GM12878 (cell line): ENCODE data around the gene TAAR8.

Source experiments
- BHLHE40 ChIP-seq, 2 experiments: fragments of 450-650 bp in 1 of 2; IDR thresholded peaks; 2 replicates each; pipeline ENCODE4 v1.6.1; 2011 to 2017; ENCODE audit warnings: low read depth in 2 of 2, borderline replicate concordance in 1 of 2, improper control_type of control experiment in 1 of 2, low read length in 1 of 2, mild to moderate bottlenecking in 1 of 2
- EZH2 ChIP-seq: IDR thresholded peaks from 2 replicates; pipeline ENCODE4 v1.6.1; 2012; ENCODE audit warnings: low read depth, mild to moderate bottlenecking, control low read depth, inconsistent platforms, low read length, borderline replicate concordance; ENCODE audit not compliant: control insufficient read depth
- KDM1A ChIP-seq: fragments of 200-600 bp; sonication (generic); IDR thresholded peaks from 2 replicates; pipeline ENCODE4 v1.6.1; 2016; ENCODE audit warnings: borderline replicate concordance
- NRF1 ChIP-seq: conservative IDR thresholded peaks from 2 replicates; pipeline ENCODE4 v1.6.1; 2011; ENCODE audit warnings: mild to moderate bottlenecking, low read depth, low read length, improper control_type of control experiment
- RFX5 ChIP-seq: IDR thresholded peaks from 2 replicates; pipeline ENCODE4 v1.6.1; 2011; ENCODE audit warnings: low read depth, low read length, improper control_type of control experiment
- TBL1XR1 ChIP-seq: IDR thresholded peaks from 2 replicates; pipeline ENCODE4 v1.6.1; 2012; ENCODE audit warnings: low read depth, low read length, improper control_type of control experiment
- TF ChIP-seq, protein P1 (sequence below), 3 experiments: IDR thresholded peaks in 2 of 3; conservative IDR thresholded peaks in 1 of 3; 2 replicates each; pipeline ENCODE4 v1.5.1; 2011; ENCODE audit warnings: low read depth in 3 of 3, low read length in 3 of 3, mild to moderate bottlenecking in 3 of 3, control low read depth in 2 of 3, moderate library complexity in 2 of 3, inconsistent platforms in 1 of 3, mixed read lengths in 1 of 3; ENCODE audit not compliant: control insufficient read depth in 2 of 3, insufficient read depth in 1 of 3; ENCODE audit errors: extremely low read depth in 1 of 3
- TF ChIP-seq, protein P2 (sequence below): IDR thresholded peaks from 2 replicates; pipeline ENCODE4 v1.6.1; 2012; ENCODE audit warnings: low read length, inconsistent platforms

DNA sequence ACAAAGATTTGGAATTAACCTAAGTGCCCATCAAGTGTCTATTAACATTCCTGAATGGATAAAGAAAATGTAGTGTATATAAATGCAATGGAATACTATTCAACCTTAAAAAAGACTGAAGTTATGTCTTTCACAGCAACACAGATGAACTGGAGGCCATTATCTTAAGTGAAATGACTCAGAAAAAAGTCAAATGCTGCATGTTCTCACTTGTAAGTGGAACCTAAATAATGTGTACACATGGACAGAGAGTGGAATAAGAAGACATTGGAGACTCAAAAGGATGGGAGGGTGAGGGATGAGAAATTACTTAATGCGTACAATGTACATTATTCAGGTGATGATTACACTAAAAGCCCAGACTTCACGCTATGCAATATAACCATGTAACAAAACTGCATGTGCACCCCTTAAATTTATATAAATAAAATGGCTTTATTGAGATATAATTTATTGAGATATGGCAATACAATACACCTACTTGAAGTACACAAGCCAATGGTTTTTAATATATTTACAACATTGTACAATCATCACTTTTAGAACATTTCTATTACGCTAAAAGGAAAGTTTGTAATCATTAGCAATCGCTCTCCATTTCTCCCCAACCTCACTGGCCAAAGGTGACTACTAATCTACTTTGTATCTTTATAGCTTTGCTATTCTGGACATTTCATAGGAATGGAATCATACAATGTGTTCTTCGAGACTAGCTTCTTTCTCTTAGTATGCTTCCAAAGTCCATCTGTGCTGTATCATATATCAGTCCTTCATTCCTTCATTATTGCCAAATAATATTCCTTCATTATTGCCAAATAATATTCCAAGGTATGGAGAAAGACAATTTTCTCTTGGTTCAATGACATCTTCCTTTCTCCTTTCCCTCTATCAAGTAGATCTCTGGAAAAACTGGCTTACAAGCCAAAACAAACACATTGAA lies 45.3 kb upstream of the TAAR8 start:
- no peak for TF ChIP-seq BHLHE40 (IDR thresholded peaks at IDR 0.05; ENCODE audit: borderline replicate concordance in 1 of 2, low read depth in 2 of 2, low read length in 1 of 2)
- no peak for TF ChIP-seq RFX5
- TF ChIP-seq, protein P1, sequence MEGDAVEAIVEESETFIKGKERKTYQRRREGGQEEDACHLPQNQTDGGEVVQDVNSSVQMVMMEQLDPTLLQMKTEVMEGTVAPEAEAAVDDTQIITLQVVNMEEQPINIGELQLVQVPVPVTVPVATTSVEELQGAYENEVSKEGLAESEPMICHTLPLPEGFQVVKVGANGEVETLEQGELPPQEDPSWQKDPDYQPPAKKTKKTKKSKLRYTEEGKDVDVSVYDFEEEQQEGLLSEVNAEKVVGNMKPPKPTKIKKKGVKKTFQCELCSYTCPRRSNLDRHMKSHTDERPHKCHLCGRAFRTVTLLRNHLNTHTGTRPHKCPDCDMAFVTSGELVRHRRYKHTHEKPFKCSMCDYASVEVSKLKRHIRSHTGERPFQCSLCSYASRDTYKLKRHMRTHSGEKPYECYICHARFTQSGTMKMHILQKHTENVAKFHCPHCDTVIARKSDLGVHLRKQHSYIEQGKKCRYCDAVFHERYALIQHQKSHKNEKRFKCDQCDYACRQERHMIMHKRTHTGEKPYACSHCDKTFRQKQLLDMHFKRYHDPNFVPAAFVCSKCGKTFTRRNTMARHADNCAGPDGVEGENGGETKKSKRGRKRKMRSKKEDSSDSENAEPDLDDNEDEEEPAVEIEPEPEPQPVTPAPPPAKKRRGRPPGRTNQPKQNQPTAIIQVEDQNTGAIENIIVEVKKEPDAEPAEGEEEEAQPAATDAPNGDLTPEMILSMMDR (IDR thresholded peaks at IDR 0.05 in 2 of 3, conservative IDR thresholded peaks at IDR 0.05 in 1 of 3; ENCODE audit: control insufficient read depth in 2 of 3, extremely low read depth in 1 of 3, insufficient read depth in 1 of 3, low read depth in 3 of 3, low read length in 3 of 3) = no peak
- TF ChIP-seq NRF1 = no peak
- TF ChIP-seq KDM1A = no peak
- no peak for TF ChIP-seq TBL1XR1
- TF ChIP-seq, protein P2, sequence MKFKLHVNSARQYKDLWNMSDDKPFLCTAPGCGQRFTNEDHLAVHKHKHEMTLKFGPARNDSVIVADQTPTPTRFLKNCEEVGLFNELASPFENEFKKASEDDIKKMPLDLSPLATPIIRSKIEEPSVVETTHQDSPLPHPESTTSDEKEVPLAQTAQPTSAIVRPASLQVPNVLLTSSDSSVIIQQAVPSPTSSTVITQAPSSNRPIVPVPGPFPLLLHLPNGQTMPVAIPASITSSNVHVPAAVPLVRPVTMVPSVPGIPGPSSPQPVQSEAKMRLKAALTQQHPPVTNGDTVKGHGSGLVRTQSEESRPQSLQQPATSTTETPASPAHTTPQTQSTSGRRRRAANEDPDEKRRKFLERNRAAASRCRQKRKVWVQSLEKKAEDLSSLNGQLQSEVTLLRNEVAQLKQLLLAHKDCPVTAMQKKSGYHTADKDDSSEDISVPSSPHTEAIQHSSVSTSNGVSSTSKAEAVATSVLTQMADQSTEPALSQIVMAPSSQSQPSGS = no peak
- TF ChIP-seq EZH2 = no peak
